HG03565 (cell line): ENCODE measurements around the gene CDK11B.
"Not testable (repeated sequence)": the region's sequence is repeated elsewhere in the genome, so short reads cannot be mapped to it uniquely, and the experiment has no call there.

Experiments used
- ATAC-seq: cut with Tn5 transposase; IDR thresholded peaks from one replicate; pipeline ENCODE4 v1.9.1; 2021; ENCODE audit warnings: mild to moderate bottlenecking, moderate library complexity; ENCODE audit not compliant: unreplicated experiment

CDK11B gene

GRCh38 chr1:1600861-1601563 lies 57.8 kb downstream of the CDK11B start:
- ATAC-seq = no peak

DNA sequence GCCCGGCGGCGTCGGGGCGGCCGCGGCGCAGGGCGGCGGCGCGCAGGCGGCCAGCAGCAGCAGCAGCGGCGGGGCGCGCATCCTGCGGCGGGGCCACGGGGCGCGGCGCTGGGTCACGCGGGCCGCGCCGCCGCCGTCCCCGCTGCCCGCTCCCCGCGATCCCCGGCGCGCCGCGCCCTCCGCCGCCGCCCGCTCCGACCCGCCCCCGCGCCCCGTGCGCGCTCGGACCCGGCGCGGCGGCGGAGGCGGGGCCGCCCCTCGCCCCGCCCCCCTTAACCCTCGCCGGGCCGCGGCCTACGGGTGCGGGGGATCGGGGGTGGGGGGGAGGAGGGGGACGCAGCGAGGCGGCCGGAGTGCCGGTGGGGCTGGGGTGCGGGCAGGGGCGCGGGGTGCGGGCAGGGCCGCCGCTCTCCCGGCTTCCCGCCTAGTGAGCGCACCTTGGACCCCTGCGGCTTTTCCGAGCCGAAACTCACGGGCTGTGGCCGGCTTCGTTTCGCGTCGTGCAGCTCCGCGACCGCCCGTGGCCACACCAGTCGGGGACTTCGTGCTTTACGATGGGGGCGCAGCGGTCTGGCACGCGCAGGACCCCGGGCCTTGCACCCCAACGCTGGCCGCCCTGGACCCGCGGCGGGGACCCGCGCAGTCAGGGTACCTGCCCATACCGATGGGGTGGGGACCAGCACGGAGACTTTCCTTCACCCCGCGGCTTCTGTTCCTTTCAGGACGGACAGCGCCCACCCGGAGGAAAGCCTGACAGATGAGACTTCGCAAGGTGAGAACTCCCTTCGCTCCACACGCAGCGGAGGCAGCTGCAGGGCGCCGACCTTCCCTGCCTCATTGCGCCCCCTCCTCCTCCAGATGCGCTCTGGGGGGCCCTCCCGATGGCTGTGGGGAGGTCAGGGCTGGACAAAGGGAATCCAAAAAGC lies 58.6 kb downstream of the CDK11B start, which contains the start of gene FNDC10:
Gene FNDC10 (minus strand): TSS at position 201 of the 926 bp plus-strand sequence. CDS start 120 bp downstream, at position 81.
- no peak for ATAC-seq

DNA sequence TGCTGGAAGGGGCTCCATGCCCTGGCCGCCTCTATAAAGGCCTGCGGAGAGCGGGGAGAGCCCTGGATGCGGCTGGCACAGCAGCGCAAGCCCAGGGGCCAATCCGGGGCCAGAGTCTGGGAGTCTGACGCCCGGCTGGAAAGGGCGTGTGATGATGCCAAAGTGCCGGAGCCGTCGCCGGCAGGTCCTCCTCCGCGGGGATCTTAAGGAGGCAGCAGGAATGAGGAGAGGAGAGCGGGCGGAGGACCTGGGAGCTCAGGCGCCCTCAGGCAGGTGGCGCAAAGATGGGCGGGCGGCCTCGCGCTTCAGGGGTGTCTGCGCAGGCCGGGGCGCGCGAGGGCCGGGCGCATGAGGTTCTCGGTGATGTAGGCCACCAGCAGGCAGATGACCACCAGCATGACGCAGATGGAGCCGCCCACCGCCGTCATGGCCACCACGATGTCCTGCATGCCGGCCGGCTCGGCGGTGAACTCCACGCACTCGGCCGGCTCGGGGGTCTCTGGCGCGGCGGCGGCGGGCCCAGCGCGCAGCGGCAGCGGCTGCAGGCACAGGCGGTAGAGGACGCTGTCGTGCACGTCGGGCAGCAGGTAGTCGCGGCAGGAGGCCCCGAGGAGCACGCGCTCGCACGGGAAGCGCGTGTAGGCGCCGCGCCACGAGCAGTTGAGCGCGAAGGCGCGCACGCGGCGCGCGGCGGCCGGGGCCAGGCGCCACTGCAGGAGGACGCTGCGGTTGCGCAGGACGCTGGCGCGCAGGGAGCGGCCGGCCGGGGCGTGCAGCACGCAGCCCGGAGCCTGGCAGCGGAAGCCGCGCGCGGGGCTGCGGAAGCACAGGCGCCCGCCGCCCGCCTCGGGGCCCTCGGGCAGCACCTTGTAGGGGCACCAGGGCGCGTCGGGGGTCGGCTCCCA lies 59.5 kb downstream of the CDK11B start:
- no peak for ATAC-seq

DNA sequence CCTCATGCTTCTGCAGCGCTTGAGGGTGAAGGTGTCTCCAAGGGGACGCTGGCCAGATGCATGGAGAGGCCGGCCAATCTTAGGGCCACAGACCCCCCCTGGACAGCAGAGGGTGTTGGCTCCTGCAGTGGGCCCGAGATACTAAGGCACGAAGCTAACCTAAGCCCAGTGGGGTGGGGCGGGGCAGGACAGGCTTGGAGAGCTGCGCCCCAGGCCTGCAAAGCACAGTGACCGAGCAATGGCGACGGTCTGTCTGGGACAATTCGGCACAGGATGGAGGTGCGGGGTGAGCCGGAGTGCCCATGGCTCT lies 60.1 kb downstream of the CDK11B start:
- no peak for ATAC-seq

DNA sequence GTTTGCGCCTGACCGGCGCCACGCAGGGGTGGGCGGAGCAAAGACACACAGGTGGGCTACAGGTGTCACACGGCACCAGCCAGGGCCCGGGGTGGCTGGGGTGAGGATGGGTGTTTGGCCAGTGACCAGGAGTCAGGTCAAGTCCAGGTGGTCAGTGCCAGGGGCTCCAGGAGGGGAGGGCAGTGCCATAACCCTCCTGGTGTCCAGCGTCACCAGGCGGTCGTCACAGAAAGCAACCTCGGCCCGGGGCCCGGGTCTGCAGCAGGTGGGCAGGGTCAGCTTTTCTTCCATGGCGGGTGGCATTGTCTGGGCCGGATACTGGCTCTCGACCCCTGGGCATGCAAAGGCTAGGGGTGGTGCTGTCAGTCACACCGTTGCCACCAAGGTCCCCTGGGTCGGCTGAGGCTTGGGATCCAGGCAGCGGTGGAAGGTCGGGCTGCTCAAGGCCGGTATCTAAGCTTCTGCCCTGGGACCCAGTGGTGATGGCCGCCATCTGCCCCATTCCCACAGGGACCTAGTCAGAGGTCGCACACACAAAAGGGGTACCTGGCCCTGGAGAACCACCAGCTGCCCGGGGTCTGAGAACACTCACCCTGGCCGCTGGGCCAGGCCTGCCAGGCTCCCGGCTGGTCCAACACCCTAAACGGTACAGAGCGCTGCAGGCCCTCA lies 60.6 kb downstream of the CDK11B start:
- ATAC-seq = no peak

- ATAC-seq = no peak
These were observed 61.4 kb downstream of the CDK11B start for GRCh38 chr1:1597275-1597930.

DNA sequence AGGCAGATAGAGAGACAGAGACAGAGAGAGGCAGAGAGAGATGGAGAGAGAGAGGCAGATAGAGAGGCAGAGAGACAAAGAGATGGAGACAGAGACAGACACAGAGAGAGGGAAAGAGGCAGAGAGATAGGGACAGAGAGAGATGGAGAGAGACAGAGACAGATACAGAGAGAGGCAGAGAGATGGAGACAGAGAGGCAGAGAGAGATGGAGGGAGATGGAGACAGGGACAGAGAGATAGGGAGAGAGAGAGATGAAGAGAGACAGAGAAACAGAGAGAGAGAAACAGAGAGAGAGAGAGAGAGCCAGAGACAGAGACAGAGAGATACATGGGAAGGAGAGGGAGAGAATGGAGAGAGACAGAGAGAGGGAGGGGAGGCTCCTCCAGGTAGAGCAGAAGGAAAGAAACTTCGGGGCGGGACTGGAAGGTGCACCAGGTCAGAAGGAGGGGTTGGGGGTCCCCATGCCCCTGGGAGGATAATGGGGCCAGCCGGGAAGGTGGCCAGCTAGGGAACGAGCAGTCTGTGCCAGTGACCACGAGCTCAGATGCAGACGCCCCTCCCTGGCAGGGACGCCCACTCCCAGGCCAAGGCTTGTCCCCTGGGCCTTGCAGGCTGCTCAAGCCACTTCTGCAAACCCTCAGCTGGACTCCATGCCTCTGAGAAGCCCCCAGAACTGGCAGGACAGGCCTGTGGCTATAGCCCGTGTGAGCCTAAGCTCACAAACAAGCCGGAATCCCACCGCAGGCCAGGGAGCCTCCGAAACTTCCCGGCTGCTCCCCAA lies 62.1 kb downstream of the CDK11B start:
- ATAC-seq = no peak

- ATAC-seq = not testable (repeated sequence)
These were observed 63.5 kb downstream of the CDK11B start for GRCh38 chr1:1595341-1595740.

- ATAC-seq = no peak
These were observed 64.1 kb downstream of the CDK11B start for GRCh38 chr1:1594602-1595260.

GRCh38 chr1:1593834-1594601 lies 64.8 kb downstream of the CDK11B start:
- ATAC-seq = no peak

DNA sequence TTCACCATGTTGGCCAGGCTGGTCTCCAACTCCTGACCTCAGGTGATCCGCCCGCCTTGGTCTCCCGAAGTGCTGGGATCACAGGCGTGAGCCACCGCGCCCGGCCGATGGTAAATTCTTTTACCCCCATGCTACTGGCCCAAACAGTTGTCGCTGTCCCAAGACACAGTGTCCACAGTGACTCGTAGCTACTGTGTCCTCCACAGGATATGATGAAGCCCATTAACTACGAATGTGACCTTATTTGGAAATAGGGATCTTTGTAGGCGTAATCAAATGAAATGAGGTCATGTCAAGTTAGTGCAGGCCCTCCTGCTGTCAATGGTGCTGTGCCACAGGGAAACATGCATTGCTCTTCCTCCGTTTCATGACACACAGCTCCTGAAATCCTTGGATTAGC lies 67.4 kb downstream of the CDK11B start:
- no peak for ATAC-seq
